ENCODE results near the gene SHANK1.

SHANK1 gene

DNA sequence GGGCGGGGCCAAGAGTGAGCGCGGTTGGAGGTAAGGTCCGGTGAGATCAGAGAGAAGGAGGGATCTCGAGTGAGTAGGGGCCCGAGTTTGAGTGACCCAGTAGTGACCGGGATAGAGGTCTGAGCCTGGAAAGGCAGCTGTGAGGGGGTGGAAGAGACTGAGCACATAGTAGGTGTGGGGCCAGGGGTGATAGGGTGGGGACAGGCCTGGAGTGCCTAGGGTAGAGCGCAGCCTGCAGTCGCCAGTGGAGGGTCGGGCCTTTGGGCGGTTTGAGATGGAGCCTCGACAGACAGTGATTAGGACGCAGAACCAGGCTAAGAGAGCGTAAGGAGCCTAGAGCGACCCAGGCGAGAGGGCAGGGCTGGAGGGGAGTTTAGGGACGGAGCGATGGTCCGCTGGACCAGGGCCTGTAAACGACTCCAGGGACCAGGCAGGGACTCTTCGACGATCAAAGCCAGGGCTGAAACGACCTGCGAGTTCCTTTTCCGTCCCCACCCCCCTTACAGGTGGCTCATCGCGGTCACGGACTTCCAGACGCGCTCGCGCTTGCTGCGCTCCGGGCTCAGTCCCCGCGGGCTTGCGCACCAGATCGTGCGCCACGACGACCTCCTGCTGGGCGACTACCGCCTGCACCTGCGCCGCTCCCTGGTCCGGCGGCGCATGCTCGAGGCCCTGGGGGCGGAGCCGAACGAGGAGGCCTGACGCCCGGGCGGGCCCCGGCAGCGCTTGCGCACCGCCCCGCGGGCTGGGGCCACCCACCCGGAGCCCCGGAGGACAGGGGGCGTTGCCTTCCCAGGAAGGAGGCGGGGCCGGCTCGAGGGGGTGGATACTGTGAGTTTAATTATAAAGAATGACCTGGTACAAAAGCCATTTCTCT, 60.9 kb downstream of the SHANK1 start (continued):
- TF ChIP-seq ZNF449 (tag by site-specific recombination; IDR thresholded peaks at IDR 0.05) (no peak), ZNF26 (tag by site-specific recombination; IDR thresholded peaks at IDR 0.05) (no peak), ZNF394 (tag by site-specific recombination; IDR thresholded peaks at IDR 0.05; ENCODE audit: borderline replicate concordance) (peak; percentile 40; the same call in 1 of the 2 replicates), ZNF148 (tag by site-specific recombination; IDR thresholded peaks at IDR 0.05; ENCODE audit: borderline replicate concordance) (peak; percentile 78), ZNF837 (tag by site-specific recombination; IDR thresholded peaks at IDR 0.05) (peak; percentile 25; the same call in 1 of the 2 replicates), ZNF629 (tag by site-specific recombination; IDR thresholded peaks at IDR 0.05) (peak; percentile 25; the same call in 1 of the 2 replicates), ZFP69B (tag by site-specific recombination; IDR thresholded peaks at IDR 0.05) (peak; percentile 87), OSR2 (tag by site-specific recombination; IDR thresholded peaks at IDR 0.05) (no peak), SP7 (tag by site-specific recombination; IDR thresholded peaks at IDR 0.05) (peak; percentile 82), ZNF248 (tag by site-specific recombination; IDR thresholded peaks at IDR 0.05) (no peak), ZNF660 (tag by site-specific recombination; IDR thresholded peaks at IDR 0.05) (peak; percentile 59; the same call in 1 of the 2 replicates), ZNF785 (tag by site-specific recombination; IDR thresholded peaks at IDR 0.05) (0 out of 2 replicates have a peak, but pooled peaks have one; percentile 56), ELK4 (IDR thresholded peaks at IDR 0.05; ENCODE audit: borderline replicate concordance, low read depth, low read length) (no peak), ZBTB7A (tag by site-specific recombination; IDR thresholded peaks at IDR 0.05; ENCODE audit: low read depth) (peak; percentile 58; the same call in 1 of the 2 replicates), SP2 (tag by site-specific recombination; IDR thresholded peaks at IDR 0.05) (peak; percentile 59), ZNF610 (tag by site-specific recombination; IDR thresholded peaks at IDR 0.05; ENCODE audit: borderline replicate concordance) (peak; percentile 82; the same call in 1 of the 2 replicates), ZNF114 (tag by site-specific recombination; IDR thresholded peaks at IDR 0.05) (no peak), ZNF501 (tag by site-specific recombination; IDR thresholded peaks at IDR 0.05) (peak; percentile 97), ZNF433 (tag by site-specific recombination; IDR thresholded peaks at IDR 0.05; ENCODE audit: low read depth) (no peak), BCL11A (tag by site-specific recombination; IDR thresholded peaks at IDR 0.05; ENCODE audit: low read depth) (peak; percentile 86; the same call in 1 of the 2 replicates), ZNF843 (tag by site-specific recombination; IDR thresholded peaks at IDR 0.05) (peak; percentile 82), ZNF311 (tag by site-specific recombination; IDR thresholded peaks at IDR 0.05; ENCODE audit: borderline replicate concordance) (no peak), ZNF10 (tag by site-specific recombination; IDR thresholded peaks at IDR 0.05) (peak; percentile 13), ZFP41 (tag by site-specific recombination; IDR thresholded peaks at IDR 0.05; ENCODE audit: borderline replicate concordance) (0 out of 2 replicates have a peak, but pooled peaks have one; percentile 39), ZNF133 (tag by site-specific recombination; IDR thresholded peaks at IDR 0.05) (peak; percentile 41; the same call in 1 of the 2 replicates), ZNF777 (tag by site-specific recombination; IDR thresholded peaks at IDR 0.05; ENCODE audit: borderline replicate concordance) (0 out of 2 replicates have a peak, but pooled peaks have one; percentile 82)
- TF ChIP-seq, protein P1, sequence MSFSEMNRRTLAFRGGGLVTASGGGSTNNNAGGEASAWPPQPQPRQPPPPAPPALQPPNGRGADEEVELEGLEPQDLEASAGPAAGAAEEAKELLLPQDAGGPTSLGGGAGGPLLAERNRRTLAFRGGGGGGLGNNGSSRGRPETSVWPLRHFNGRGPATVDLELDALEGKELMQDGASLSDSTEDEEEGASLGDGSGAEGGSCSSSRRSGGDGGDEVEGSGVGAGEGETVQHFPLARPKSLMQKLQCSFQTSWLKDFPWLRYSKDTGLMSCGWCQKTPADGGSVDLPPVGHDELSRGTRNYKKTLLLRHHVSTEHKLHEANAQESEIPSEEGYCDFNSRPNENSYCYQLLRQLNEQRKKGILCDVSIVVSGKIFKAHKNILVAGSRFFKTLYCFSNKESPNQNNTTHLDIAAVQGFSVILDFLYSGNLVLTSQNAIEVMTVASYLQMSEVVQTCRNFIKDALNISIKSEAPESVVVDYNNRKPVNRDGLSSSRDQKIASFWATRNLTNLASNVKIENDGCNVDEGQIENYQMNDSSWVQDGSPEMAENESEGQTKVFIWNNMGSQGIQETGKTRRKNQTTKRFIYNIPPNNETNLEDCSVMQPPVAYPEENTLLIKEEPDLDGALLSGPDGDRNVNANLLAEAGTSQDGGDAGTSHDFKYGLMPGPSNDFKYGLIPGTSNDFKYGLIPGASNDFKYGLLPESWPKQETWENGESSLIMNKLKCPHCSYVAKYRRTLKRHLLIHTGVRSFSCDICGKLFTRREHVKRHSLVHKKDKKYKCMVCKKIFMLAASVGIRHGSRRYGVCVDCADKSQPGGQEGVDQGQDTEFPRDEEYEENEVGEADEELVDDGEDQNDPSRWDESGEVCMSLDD (tag by site-specific recombination; IDR thresholded peaks at IDR 0.05), result peak; percentile 58
- TF ChIP-seq, protein P2, sequence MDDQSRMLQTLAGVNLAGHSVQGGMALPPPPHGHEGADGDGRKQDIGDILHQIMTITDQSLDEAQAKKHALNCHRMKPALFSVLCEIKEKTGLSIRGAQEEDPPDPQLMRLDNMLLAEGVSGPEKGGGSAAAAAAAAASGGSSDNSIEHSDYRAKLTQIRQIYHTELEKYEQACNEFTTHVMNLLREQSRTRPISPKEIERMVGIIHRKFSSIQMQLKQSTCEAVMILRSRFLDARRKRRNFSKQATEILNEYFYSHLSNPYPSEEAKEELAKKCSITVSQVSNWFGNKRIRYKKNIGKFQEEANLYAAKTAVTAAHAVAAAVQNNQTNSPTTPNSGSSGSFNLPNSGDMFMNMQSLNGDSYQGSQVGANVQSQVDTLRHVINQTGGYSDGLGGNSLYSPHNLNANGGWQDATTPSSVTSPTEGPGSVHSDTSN (CRISPR knock-in tag; IDR thresholded peaks at IDR 0.05), result 0 out of 2 replicates have a peak, but pooled peaks have one; percentile 46
